H9 (cell line): ENCODE measurements around the gene FBXL22. TPM values are rescaled to one million over a fixed set of nuclear protein-coding genes. Genes with fewer than 3 reads are reported as not detected.
A peak's percentile ranks its signal among the peaks of the same experiment; 100 is the strongest.

Experiments
- DNase-seq: peaks from one replicate; pipeline ENCODE4 v3.0.0-alpha.2; 2017
- H2AFZ ChIP-seq: one replicate; pipeline ENCODE4 v1.6.1; 2013; ENCODE audit warnings: mild to moderate bottlenecking, low read length, control low read depth, moderate library complexity
- H2AK5ac ChIP-seq: 2 replicates; pipeline ENCODE4 v1.6.1; 2013; ENCODE audit warnings: low read length, control low read depth, mixed read lengths; ENCODE audit not compliant: insufficient read length
- H2BK120ac ChIP-seq: one replicate; pipeline ENCODE4 v1.6.1; 2013; ENCODE audit warnings: low read depth, mild to moderate bottlenecking, low read length, control low read depth, inconsistent platforms; ENCODE audit not compliant: poor library complexity, severe bottlenecking
- H2BK12ac ChIP-seq: 2 replicates; pipeline ENCODE4 v1.6.1; 2013; ENCODE audit warnings: low read length, control low read depth, mixed read lengths, low read depth; ENCODE audit not compliant: insufficient read length
- H2BK15ac ChIP-seq: 2 replicates; pipeline ENCODE4 v1.6.1; 2013; ENCODE audit warnings: low read depth, low read length, control low read depth
- H2BK20ac ChIP-seq: one replicate; pipeline ENCODE4 v1.6.1; 2013; ENCODE audit warnings: low read depth, mild to moderate bottlenecking, low read length, control low read depth, inconsistent platforms; ENCODE audit not compliant: poor library complexity, severe bottlenecking
- H2BK5ac ChIP-seq: 2 replicates; pipeline ENCODE4 v1.6.1; 2013; ENCODE audit warnings: low read length, control low read depth, mixed read lengths; ENCODE audit not compliant: insufficient read length
- H3K14ac ChIP-seq: 2 replicates; pipeline ENCODE4 v1.6.1; 2013; ENCODE audit warnings: low read length, control low read depth; ENCODE audit not compliant: insufficient read depth
- H3K18ac ChIP-seq: 2 replicates; pipeline ENCODE4 v1.6.1; 2013; ENCODE audit warnings: low read depth, mild to moderate bottlenecking, mixed read lengths, low read length, control low read depth; ENCODE audit not compliant: insufficient read length
- H3K23ac ChIP-seq: 2 replicates; pipeline ENCODE4 v1.6.1; 2013; ENCODE audit warnings: low read length, control low read depth, mixed read lengths, low read depth; ENCODE audit not compliant: insufficient read length
- H3K23me2 ChIP-seq: 2 replicates; pipeline ENCODE4 v1.6.1; 2013; ENCODE audit warnings: low read depth, mild to moderate bottlenecking, mixed read lengths, low read length, control low read depth; ENCODE audit not compliant: insufficient read length, poor library complexity, severe bottlenecking
- H3K27ac ChIP-seq: 2 replicates; pipeline ENCODE4 v1.5.1; 2013; ENCODE audit warnings: low read length, control low read depth, mixed read lengths, low read depth; ENCODE audit not compliant: insufficient read length
- H3K27me3 ChIP-seq: 2 replicates; pipeline ENCODE4 v1.6.1; 2013; ENCODE audit warnings: low read length, control low read depth, inconsistent platforms; ENCODE audit not compliant: insufficient read depth
- H3K4ac ChIP-seq: 2 replicates; pipeline ENCODE4 v1.6.1; 2013; ENCODE audit warnings: low read depth, mild to moderate bottlenecking, control low read depth, inconsistent platforms, low read length, moderate library complexity
- H3K4me1 ChIP-seq: 2 replicates; pipeline ENCODE4 v1.6.1; 2013; ENCODE audit warnings: low read length, control low read depth, inconsistent platforms; ENCODE audit not compliant: insufficient read depth
- H3K4me2 ChIP-seq: 2 replicates; pipeline ENCODE4 v1.6.1; 2013; ENCODE audit warnings: low read length, control low read depth, mixed read lengths; ENCODE audit not compliant: insufficient read length, insufficient read depth
- H3K56ac ChIP-seq: 2 replicates; pipeline ENCODE4 v1.6.1; 2013; ENCODE audit warnings: low read depth, mild to moderate bottlenecking, mixed read lengths, low read length, control low read depth; ENCODE audit not compliant: insufficient read length
- H3K79me1 ChIP-seq: 2 replicates; pipeline ENCODE4 v1.6.1; 2013; ENCODE audit warnings: low read depth, mild to moderate bottlenecking, moderate library complexity, low read length, control low read depth, inconsistent platforms; ENCODE audit not compliant: insufficient read depth, poor library complexity, severe bottlenecking
- H3K79me2 ChIP-seq: 2 replicates; pipeline ENCODE4 v1.6.1; 2013; ENCODE audit warnings: low read length, control low read depth, inconsistent platforms; ENCODE audit not compliant: insufficient read depth
- H3K9ac ChIP-seq: 2 replicates; pipeline ENCODE4 v1.6.1; 2013; ENCODE audit warnings: low read length, control low read depth, mixed read lengths; ENCODE audit not compliant: insufficient read length; ENCODE audit errors: extremely low read depth
- H3K9me3 ChIP-seq: one replicate; pipeline ENCODE4 v1.6.1; 2013; ENCODE audit warnings: low read depth, low read length, inconsistent platforms; ENCODE audit not compliant: control insufficient read depth
- H3T11ph ChIP-seq: one replicate; pipeline ENCODE4 v1.6.1; 2013; ENCODE audit warnings: mild to moderate bottlenecking, low read length, control low read depth, inconsistent platforms
- H4K20me1 ChIP-seq: one replicate; pipeline ENCODE4 v1.6.1; 2013; ENCODE audit not compliant: control insufficient read depth, insufficient read length, insufficient read depth
- H4K5ac ChIP-seq: 2 replicates; pipeline ENCODE4 v1.6.1; 2013; ENCODE audit warnings: low read depth, mild to moderate bottlenecking, mixed read lengths, low read length, control low read depth; ENCODE audit not compliant: insufficient read length
- H4K8ac ChIP-seq: replicated peaks from 2 replicates; pipeline ENCODE4 v1.6.1; 2013; ENCODE audit warnings: low read length, control low read depth, mixed read lengths, low read depth; ENCODE audit not compliant: insufficient read length
- H4K91ac ChIP-seq: 2 replicates; pipeline ENCODE4 v1.6.1; 2013; ENCODE audit warnings: low read depth, mild to moderate bottlenecking, moderate library complexity, mixed read lengths, low read length, control low read depth; ENCODE audit not compliant: insufficient read length
- H3K27ac Mint-ChIP-seq, 3 experiments: 2 replicates in 2 of 3; 3 replicates in 1 of 3; pipeline ENCODE4 v1.8.0; 2020 to 2021; ENCODE audit warnings: mixed read lengths in 3 of 3, mild to moderate bottlenecking in 1 of 3, moderate library complexity in 1 of 3
- H3K27me3 Mint-ChIP-seq: 2 replicates; pipeline ENCODE4 v1.8.0; 2021; ENCODE audit warnings: low read depth, mild to moderate bottlenecking, moderate library complexity, mixed read lengths
- H3K36me3 Mint-ChIP-seq, 3 experiments: 2 replicates in 2 of 3; 3 replicates in 1 of 3; pipeline ENCODE4 v1.8.0; 2020 to 2021; ENCODE audit warnings: low read depth in 3 of 3, mixed read lengths in 3 of 3; ENCODE audit not compliant: insufficient read depth in 1 of 3
- H3K4me1 Mint-ChIP-seq, 2 experiments: 2 replicates each; pipeline ENCODE4 v1.8.0; 2020; ENCODE audit warnings: mixed read lengths in 2 of 2
- H3K4me3 Mint-ChIP-seq, 2 experiments: 2 replicates in 1 of 2; 3 replicates in 1 of 2; pipeline ENCODE4 v1.8.0; 2020 to 2021; ENCODE audit warnings: mild to moderate bottlenecking in 2 of 2, mixed read lengths in 2 of 2, moderate library complexity in 1 of 2
- H3K9me3 Mint-ChIP-seq, 2 experiments: 2 replicates in 1 of 2; 3 replicates in 1 of 2; pipeline ENCODE4 v1.8.0; 2020; ENCODE audit warnings: mild to moderate bottlenecking in 2 of 2, mixed read lengths in 2 of 2, moderate library complexity in 1 of 2
- CTCF ChIP-seq: fragments of 200-600 bp; sonication (generic); conservative IDR thresholded peaks from 3 replicates; pipeline ENCODE4 v1.8.0; 2021; ENCODE audit warnings: antibody characterized with exemption, mild to moderate bottlenecking
- WGBS: extraction: QIAGEN DNeasy Blood & Tissue Kit; methylation state at CpG from one replicate; pipeline ENCODE4 v1.1.7; 2013; ENCODE audit warnings: missing lambda C conversion rate, low lambda C conversion rate, mixed read lengths; ENCODE audit not compliant: insufficient read length; ENCODE audit errors: extremely low coverage; 5-methylcytosine and 5-hydroxymethylcytosine counted together
- total RNA-seq: library from RNA; stranded (reverse); gene quantifications from 2 replicates; pipeline ENCODE4 v1.2.1, GENCODE V29; 2021

The FBXL22 gene
- total RNA-seq, 1 experiment from 2014 or later = 0.52 TPM

GRCh38 chr15:63600616-63601025, 3.4 kb downstream of the FBXL22 start:
- Mint-ChIP-seq H3K27me3 (peaks cover 36% of the 10 kb centered on the region), H3K4me1 (peaks cover 13 to 32% of the 10 kb centered on the region in 2 experiments), H3K36me3 (no peaks in the 10 kb centered on the region; a peak in 1 of 7 replicates), H3K4me3 (peak overlapping the region; percentile 79 to 89), H3K9me3 (no peaks in the 10 kb centered on the region), H3K27ac (no peak overlapping the region)
- no peak; the same call in 2 of the 3 replicates for TF ChIP-seq CTCF
- Histone ChIP-seq H3K14ac (peak overlapping the region; percentile 25), H2BK5ac (no peak overlapping the region), H2AFZ (no peak overlapping the region), H3K9ac (no peak overlapping the region), H2BK20ac (no peak overlapping the region), H3K56ac (no peak overlapping the region), H4K8ac (no peak overlapping the region), H2BK12ac (no peak overlapping the region), H3K27ac (no peak overlapping the region), H2BK120ac (no peak overlapping the region), H3K23ac (no peak overlapping the region), H2AK5ac (no peak overlapping the region), H3T11ph (no peak overlapping the region), H2BK15ac (no peak overlapping the region), H3K79me2 (no peaks in the 10 kb centered on the region), H4K91ac (no peak overlapping the region), H3K4me1 (no peaks in the 10 kb centered on the region), H4K5ac (no peak overlapping the region), H4K20me1 (no peaks in the 10 kb centered on the region), H3K9me3 (no peaks in the 10 kb centered on the region), H3K79me1 (no peaks in the 10 kb centered on the region), H3K27me3 (peaks cover 3% of the 10 kb centered on the region; the same call in 1 of the 2 replicates), H3K4me2 (peak overlapping the region; percentile 81), H3K23me2 (peaks cover 11% of the 10 kb centered on the region), H3K18ac (peak overlapping the region; percentile 6), H3K4ac (no peak overlapping the region)
- WGBS = no CpG with 5 or more reads among the region's 60 CpGs
- peak; percentile 61 for DNase-seq
